ENCODE results near the gene HARS1. TPM values are rescaled to one million over a fixed set of nuclear protein-coding genes. Genes with fewer than 3 reads are reported as not detected.

The HARS1 gene
- polyA plus RNA-seq, 1 experiment = 76.3 TPM

- POLR2A ChIA-PET = no interaction called here
- CTCF ChIA-PET = no interaction called here
- peaks cover 4% of the 10 kb centered on the region; the same call in 1 of the 2 replicates for H3K36me3 ChIP-seq (ENCODE audit: control insufficient read depth, insufficient read depth, low read length)
- TF ChIP-seq CTCF (IDR thresholded peaks at IDR 0.05; ENCODE audit: insufficient read depth, low read depth, low read length) = no peak
- no peak for DNase-seq (ENCODE audit: low read depth)
- H3K4me3 ChIP-seq (ENCODE audit: low read depth, low read length) = no peak overlapping the region
- no peaks in the 10 kb centered on the region for H3K27me3 ChIP-seq (ENCODE audit: control insufficient read depth, insufficient read depth, low read length)
Observed at GRCh38 chr5:140637371-140638100, 53.6 kb downstream of the HARS1 start.

GRCh38 chr5:140635291-140636257 lies 55.6 kb downstream of the HARS1 start:
- no peak for DNase-seq (ENCODE audit: low read depth)
- no peaks in the 10 kb centered on the region for H3K36me3 ChIP-seq (ENCODE audit: control insufficient read depth, insufficient read depth, low read length)
- no peak overlapping the region for H3K4me3 ChIP-seq (ENCODE audit: low read depth, low read length)
- TF ChIP-seq CTCF (IDR thresholded peaks at IDR 0.05; ENCODE audit: insufficient read depth, low read depth, low read length) = no peak
- POLR2A ChIA-PET = no interaction called here
- CTCF ChIA-PET = interaction anchor here (0.6 to 2.9 kb wide), 19 partner anchors 12 to 277 kb away, joined by 3 to 15 read pairs (median 4); partner anchors contain the start of genes APBB3, EIF4EBP3, IK and NDUFA2
- H3K27me3 ChIP-seq (ENCODE audit: control insufficient read depth, insufficient read depth, low read length) = no peaks in the 10 kb centered on the region

GRCh38 chr5:140634103-140634502 lies 57.1 kb downstream of the HARS1 start:
- DNase-seq (ENCODE audit: low read depth) = no peak
- no peak for TF ChIP-seq CTCF (IDR thresholded peaks at IDR 0.05; ENCODE audit: insufficient read depth, low read depth, low read length)
- Histone ChIP-seq H3K4me3 (ENCODE audit: low read depth, low read length) (no peak overlapping the region), H3K27me3 (ENCODE audit: control insufficient read depth, insufficient read depth, low read length) (no peaks in the 10 kb centered on the region), H3K36me3 (ENCODE audit: control insufficient read depth, insufficient read depth, low read length) (no peaks in the 10 kb centered on the region)
- POLR2A ChIA-PET = no interaction called here
- CTCF ChIA-PET = interaction anchor here (0.8 to 2.9 kb wide), 8 partner anchors 13 to 271 kb away, joined by 3 to 15 read pairs (median 4); partner anchors contain the start of genes APBB3, IK and NDUFA2

- DNase-seq (ENCODE audit: low read depth) = no peak
- POLR2A ChIA-PET = no interaction called here
- H3K4me3 ChIP-seq (ENCODE audit: low read depth, low read length) = no peak overlapping the region
- H3K27me3 ChIP-seq (ENCODE audit: control insufficient read depth, insufficient read depth, low read length) = no peaks in the 10 kb centered on the region
- TF ChIP-seq CTCF (IDR thresholded peaks at IDR 0.05; ENCODE audit: insufficient read depth, low read depth, low read length) = no peak
- no peaks in the 10 kb centered on the region for H3K36me3 ChIP-seq (ENCODE audit: control insufficient read depth, insufficient read depth, low read length)
- CTCF ChIA-PET = interaction anchor here (0.6 to 2.9 kb wide), 2 partner anchors 49 to 261 kb away, joined by 3 to 15 read pairs; no protein-coding TSS in a partner anchor
Observed at GRCh38 chr5:140633501-140633900, 57.7 kb downstream of the HARS1 start.

Measured in BJ (cell line).